Heart right ventricle (tissue), 16 donors: Measurements from ENCODE around the gene HIP1R. TPM values are rescaled to one million over a fixed set of nuclear protein-coding genes. Genes with fewer than 3 reads are reported as not detected.

ENCODE experiments used
- ATAC-seq, 8 donors: fragments of 200-7000 bp; cut with Tn5 transposase; one replicate each; pipeline ENCODE4 v1.9.1; 2020; ENCODE audit warnings: mild to moderate bottlenecking in 8 of 8, moderate library complexity in 8 of 8, moderate number of reproducible peaks in 1 of 8
- DNase-seq, 2 donors: peaks; one replicate each; pipeline ENCODE4 v3.0.0-alpha.2; 2020
- H3K27ac ChIP-seq, 10 donors: fragments of 200-600 bp; sonication (generic) in 2 of 10; one replicate each; pipeline versions ENCODE4 v1.5.0 to v1.8.0; 2020 to 2022; ENCODE audit warnings: mild to moderate bottlenecking in 3 of 10
- H3K27me3 ChIP-seq, 7 donors: fragments of 200-600 bp; one replicate each; pipeline ENCODE4 v1.8.0; 2021 to 2022; ENCODE audit warnings: mild to moderate bottlenecking in 2 of 7
- H3K36me3 ChIP-seq, 9 donors: fragments of 200-600 bp; sonication (generic) in 1 of 9; one replicate each; pipeline versions ENCODE4 v1.5.0 to v1.8.0; 2020 to 2022; ENCODE audit warnings: mild to moderate bottlenecking in 2 of 9
- H3K4me1 ChIP-seq, 9 donors: fragments of 200-600 bp; sonication (generic) in 1 of 9; one replicate each; pipeline versions ENCODE4 v1.5.0 to v1.8.0; 2020 to 2022; ENCODE audit warnings: mild to moderate bottlenecking in 4 of 9
- H3K4me3 ChIP-seq, 10 donors: fragments of 200-600 bp; sonication (generic) in 2 of 10; one replicate each; pipeline versions ENCODE4 v1.5.0 to v1.8.0; 2020 to 2022; ENCODE audit warnings: mild to moderate bottlenecking in 7 of 10, moderate library complexity in 2 of 10
- H3K9me3 ChIP-seq, 11 donors: fragments of 200-600 bp in 10 of 11; sonication (generic) in 2 of 11; one replicate each; pipeline versions ENCODE4 v1.5.0 to v1.8.0; 2013 to 2022; ENCODE audit warnings: mild to moderate bottlenecking in 2 of 11, control low read depth in 1 of 11, moderate library complexity in 1 of 11
- CTCF ChIP-seq, 9 donors: fragments of 200-600 bp; sonication (generic) in 2 of 9; IDR thresholded peaks; one replicate each; pipeline versions ENCODE4 v1.5.0 to v1.8.0; 2021 to 2022; ENCODE audit warnings: antibody characterized with exemption in 9 of 9, mild to moderate bottlenecking in 5 of 9, moderate library complexity in 1 of 9
- WGBS, 2 donors: extraction: QIAGEN DNeasy Blood & Tissue Kit; methylation state at CpG; one replicate each; pipeline ENCODE4 v1.1.7; 2013; ENCODE audit warnings: inconsistent platforms in 1 of 2; 5-methylcytosine and 5-hydroxymethylcytosine counted together
- intact Hi-C, 10 donors: fragments of 100-400 bp; cut with DNase I; formaldehyde crosslinking; loops; one replicate each; pipeline versions ENCODE4 v1.11.1 to v1.14.2; 2022
- polyA plus RNA-seq, 2 donors: library from polyadenylated mRNA; stranded (reverse); fragments of 200-250 nt; gene quantifications; one replicate each; pipeline ENCODE4 v1.2.3, GENCODE V29; 2013
- total RNA-seq, 10 donors: library from RNA; stranded (reverse); fragmentation: NEBNext Ultra II Directional in 3 of 10; extraction: Animal tissue kit (Norgen Biotek cat#: 25700) in 3 of 10; gene quantifications; one replicate each; pipeline versions ENCODE4 v1.2.1 to v1.2.4, GENCODE V29; 2021 to 2023
- donor health status: Arrhythmogenic right ventricular cardiomyopathy.
- donor health status: ischemic (EF 13 %, LVEDD 7.1; RV severe dilation, severe dysfunction).
- donor health status: healthy with polysubstance abuse.
- donor health status: DM: no; HTN: yes; CAD: no.
- donor health status: DM: no; HTN: no; CAD: no.
- donor health status: ischemic (EF 25% LVEDD 6.9; RV normal size, moderate dysfunction).
- donor health status: ischemic (EF 25% LVEDD 5.7; RV mildly dilated, moderate dysfunction).
- donor health status: healthy.
- donor health status: DM: yes; HTN: yes; CAD: no.
- donor health status: Ischemic cardiomyopathy.
- donor health status: ischemic (EF 35%, LVEDD 5.7; RV mildly dilated, moderate dysfunction).
- donor health status: nonischemic (EF 11% LVEDD 7.7; RV severe dilation, severe dysfunction).
- donor health status: DM: yes; HTN: yes; CAD: no.
- donor health status: PGD.
- donor health status: ischemic (EF 29% LVEDD 5.4; RV normal size, mild dysfunction).
- donor health status: nonischemic (EF 23%, LVEDD 6.1; RV moderate dilation, normal function).

Gene HIP1R
- total and polyA plus RNA-seq, 12 donors: 13.7 to 37.7 (median 18.0) TPM

GRCh38 chr12:122865268-122866231 is 30.3 kb downstream of the HIP1R start:
- H3K4me1 ChIP-seq: peaks cover 26 to 95% (median 82%) of the 10 kb centered on the region in 9 donors
- no peaks in the 10 kb centered on the region for H3K27me3 ChIP-seq
- intact Hi-C loops: loop anchor here in 6 of 10 donors (10.0 kb wide), 2 partner anchors 71 to 369 kb away; partner anchors contain the start of genes MPHOSPH9 (in 4 of the 6) and MTRFR (in 4 of the 6)
- DNase-seq (peak in 1 of 2 donors; percentile 60), ATAC-seq (peak in 6 of 8 donors; percentile 12 to 42 (median 18))
- 57 to 64% methylated on average over 43 of the region's 43 CpGs for WGBS, 2 donors
- H3K36me3 ChIP-seq: peaks cover 0 to 74% (median 25%) of the 10 kb centered on the region in 9 donors
- no peak overlapping the region for H3K4me3 ChIP-seq
- peak in 8 of 9 donors; percentile 16 to 55 (median 44) for TF ChIP-seq CTCF (IDR thresholded peaks at IDR 0.05)
- H3K9me3 ChIP-seq: no peaks in the 10 kb centered on the region
- H3K27ac ChIP-seq: peak overlapping the region in 8 of 10 donors; percentile 28 to 92 (median 81)

- no peak for TF ChIP-seq CTCF (IDR thresholded peaks at IDR 0.05)
- ATAC-seq: peak in 2 of 8 donors; percentile 4 to 27
- intact Hi-C loops: loop anchor here in 6 of 10 donors (10.0 kb wide), 2 partner anchors 72 to 368 kb away; partner anchors contain the start of genes MPHOSPH9 (in 4 of the 6) and MTRFR (in 4 of the 6)
- Histone ChIP-seq H3K9me3 (no peaks in the 10 kb centered on the region), H3K36me3 (peaks cover 0 to 71% (median 25%) of the 10 kb centered on the region in 9 donors), H3K27ac (peak overlapping the region in 9 of 10 donors; percentile 8 to 92 (median 84)), H3K27me3 (no peaks in the 10 kb centered on the region), H3K4me1 (peaks cover 34 to 95% (median 82%) of the 10 kb centered on the region in 9 donors), H3K4me3 (no peak overlapping the region)
- DNase-seq: no peak
- 65 to 71% methylated on average over 17 of the region's 17 CpGs for WGBS, 2 donors
These were observed 31.1 kb downstream of the HIP1R start for GRCh38 chr12:122866379-122866778.

- intact Hi-C loops: loop anchor here in 6 of 10 donors (10.0 kb wide), 2 partner anchors 72 to 368 kb away; partner anchors contain the start of genes MPHOSPH9 (in 4 of the 6) and MTRFR (in 4 of the 6)
- Histone ChIP-seq H3K4me1 (peaks cover 38 to 95% (median 84%) of the 10 kb centered on the region in 9 donors), H3K9me3 (no peaks in the 10 kb centered on the region), H3K36me3 (peaks cover 0 to 68% (median 25%) of the 10 kb centered on the region in 9 donors), H3K27me3 (no peaks in the 10 kb centered on the region), H3K4me3 (no peak overlapping the region), H3K27ac (peak overlapping the region; percentile 55 to 92 (median 81))
- DNase-seq: no peak
- ATAC-seq: peak in 5 of 8 donors; percentile 12 to 50 (median 34)
- 71 to 77% methylated on average over 36 of the region's 36 CpGs for WGBS, 2 donors
- TF ChIP-seq CTCF (IDR thresholded peaks at IDR 0.05): no peak
These were observed 31.8 kb downstream of the HIP1R start for GRCh38 chr12:122866950-122867607.
